SK-N-SH treated with all-trans-retinoic acid at 6 μM for 48 hours (cell line): ENCODE measurements around the gene TMEM37.

Experiments used
- ATAC-seq: fragments of 200-7000 bp; cut with Tn5 transposase; 3 replicates; pipeline ENCODE4 v1.9.1; 2020; ENCODE audit warnings: mild to moderate bottlenecking, moderate library complexity
- ARNTL ChIP-seq: fragments of 450-650 bp; formaldehyde crosslinking; IDR thresholded peaks from 2 replicates; pipeline ENCODE4 v1.5.0; 2020; ENCODE audit warnings: low read depth, mild to moderate bottlenecking, moderate library complexity, borderline replicate concordance
- BACH2 ChIP-seq: fragments of 250-450 bp; sonication (Bioruptor Pico); IDR thresholded peaks from 2 replicates; pipeline ENCODE4 v1.9.0; 2021; ENCODE audit warnings: mild to moderate bottlenecking, borderline replicate concordance
- CSDC2 ChIP-seq: fragments of 250-450 bp; sonication (Bioruptor Pico); IDR thresholded peaks from 2 replicates; pipeline ENCODE4 v1.5.0; 2020; ENCODE audit warnings: mild to moderate bottlenecking, moderate library complexity
- CSRNP3 ChIP-seq: fragments of 250-450 bp; sonication (Bioruptor Pico); IDR thresholded peaks from 2 replicates; pipeline ENCODE4 v1.5.1; 2021; ENCODE audit warnings: mild to moderate bottlenecking, moderate library complexity
- ESRRG ChIP-seq: fragments of 250-450 bp; sonication (Bioruptor Pico); IDR thresholded peaks from 2 replicates; pipeline ENCODE4 v1.6.1; 2021; ENCODE audit warnings: mild to moderate bottlenecking
- GLIS3 ChIP-seq: fragments of 250-450 bp; sonication (Bioruptor Pico); IDR thresholded peaks from 2 replicates; pipeline ENCODE4 v1.5.0; 2020; ENCODE audit warnings: mild to moderate bottlenecking, moderate library complexity
- ISL1 ChIP-seq: fragments of 250-450 bp; sonication (Bioruptor Pico); IDR thresholded peaks from 2 replicates; pipeline ENCODE4 v2.1.2; 2022; ENCODE audit warnings: mild to moderate bottlenecking, moderate library complexity
- OSR1 ChIP-seq: fragments of 250-450 bp; sonication (Bioruptor Pico); IDR thresholded peaks from 2 replicates; pipeline ENCODE4 v1.8.0; 2022; ENCODE audit warnings: moderate library complexity, mild to moderate bottlenecking, inconsistent platforms
- PATZ1 ChIP-seq: fragments of 250-450 bp; sonication (Bioruptor Pico); IDR thresholded peaks from 2 replicates; pipeline ENCODE4 v1.8.0; 2020; ENCODE audit warnings: mild to moderate bottlenecking, moderate library complexity, borderline replicate concordance
- POU6F1 ChIP-seq: fragments of 250-450 bp; sonication (Bioruptor Pico); IDR thresholded peaks from 2 replicates; pipeline ENCODE4 v1.8.0; 2021; ENCODE audit warnings: low read depth, mild to moderate bottlenecking, moderate library complexity, borderline replicate concordance
- PPARA ChIP-seq: fragments of 250-450 bp; sonication (Bioruptor Pico); IDR thresholded peaks from 2 replicates; pipeline ENCODE4 v1.5.0; 2020; ENCODE audit warnings: mild to moderate bottlenecking, borderline replicate concordance
- SNAI2 ChIP-seq: fragments of 250-450 bp; sonication (Bioruptor Pico); IDR thresholded peaks from 2 replicates; pipeline ENCODE4 v1.5.0; 2020; ENCODE audit warnings: mild to moderate bottlenecking, moderate library complexity
- TCF4 ChIP-seq: fragments of 250-450 bp; sonication (Bioruptor Pico); IDR thresholded peaks from 2 replicates; pipeline ENCODE4 v1.8.0; 2021; ENCODE audit warnings: mild to moderate bottlenecking, moderate library complexity, borderline replicate concordance
- TOX ChIP-seq: fragments of 250-450 bp; sonication (Bioruptor Pico); IDR thresholded peaks from 2 replicates; pipeline ENCODE4 v1.8.0; 2021; ENCODE audit warnings: mild to moderate bottlenecking, moderate library complexity, borderline replicate concordance
- TSHZ2 ChIP-seq: fragments of 250-450 bp; sonication (Bioruptor Pico); IDR thresholded peaks from 2 replicates; pipeline ENCODE4 v1.5.0; 2020; ENCODE audit warnings: mild to moderate bottlenecking, moderate library complexity
- ZC3H10 ChIP-seq: fragments of 250-450 bp; sonication (Bioruptor Pico); IDR thresholded peaks from 2 replicates; pipeline ENCODE4 v1.5.1; 2021; ENCODE audit warnings: mild to moderate bottlenecking, moderate library complexity
- ZFP3 ChIP-seq: fragments of 250-450 bp; sonication (Bioruptor Pico); IDR thresholded peaks from 2 replicates; pipeline ENCODE4 v1.5.0; 2020; ENCODE audit warnings: mild to moderate bottlenecking, moderate library complexity
- ZFP30 ChIP-seq: fragments of 450-650 bp; formaldehyde crosslinking; IDR thresholded peaks from 2 replicates; pipeline ENCODE4 v1.5.0; 2022; ENCODE audit warnings: mild to moderate bottlenecking, moderate library complexity
- ZNF565 ChIP-seq: fragments of 450-650 bp; formaldehyde crosslinking; conservative IDR thresholded peaks from 2 replicates; pipeline ENCODE4 v1.5.0; 2020; ENCODE audit warnings: low read depth, mild to moderate bottlenecking, moderate library complexity
- ZNF8 ChIP-seq: fragments of 450-650 bp; formaldehyde crosslinking; IDR thresholded peaks from 2 replicates; pipeline ENCODE4 v1.5.0; 2020; ENCODE audit warnings: mild to moderate bottlenecking, moderate library complexity

The TMEM37 gene

GRCh38 chr2:119431155-119431975, at the start of gene TMEM37:
TMEM37 (plus strand) TSS chr2:119431854; CDS start chr2:119431904, 50 bp downstream.
- TF ChIP-seq CSRNP3 (no peak), TOX (CRISPR knock-in tag) (no peak), BACH2 (CRISPR knock-in tag) (no peak), PPARA (no peak), TCF4 (CRISPR knock-in tag) (no peak), ZFP30 (CRISPR knock-in tag) (no peak), OSR1 (CRISPR knock-in tag) (no peak), ZNF8 (CRISPR knock-in tag) (no peak), ZFP3 (no peak), ZNF565 (CRISPR knock-in tag) (no peak), ARNTL (CRISPR knock-in tag) (no peak), PATZ1 (CRISPR knock-in tag) (no peak), ISL1 (CRISPR knock-in tag) (no peak)
- ATAC-seq = peak; percentile 88

GRCh38 chr2:119383410-119384140, 48.1 kb upstream of the TMEM37 start:
- TF ChIP-seq POU6F1 (CRISPR knock-in tag) (no peak), ISL1 (CRISPR knock-in tag) (no peak), ZFP3 (no peak), PPARA (no peak), CSDC2 (CRISPR knock-in tag) (no peak), TSHZ2 (CRISPR knock-in tag) (no peak), PATZ1 (CRISPR knock-in tag) (no peak), ZC3H10 (CRISPR knock-in tag) (no peak), ZFP30 (CRISPR knock-in tag) (no peak), ESRRG (no peak), BACH2 (CRISPR knock-in tag) (no peak), SNAI2 (CRISPR knock-in tag) (no peak), OSR1 (CRISPR knock-in tag) (no peak), GLIS3 (CRISPR knock-in tag) (no peak)
- no peak for ATAC-seq
